Measurements from ENCODE around the gene TLE4.

- no peak for TF ChIP-seq CTCF (conservative IDR thresholded peaks at IDR 0.05 in 1 of 2, IDR thresholded peaks at IDR 0.05 in 1 of 2; ENCODE audit: extremely low read depth in 1 of 2, insufficient read depth in 1 of 2, low read depth in 1 of 2, low read length in 2 of 2)
- no peak for TF ChIP-seq EZH2 (IDR thresholded peaks at IDR 0.05; ENCODE audit: borderline replicate concordance, low read length)
Measured at GRCh38 chr9:79617395-79617794, 45.6 kb downstream of the TLE4 start.
